HepG2 (cell line): ENCODE data around the gene EXTL1. TPM values are rescaled to one million over a fixed set of nuclear protein-coding genes. Genes with fewer than 3 reads are reported as not detected.

ENCODE experiments used
- GATAD2A ChIP-seq: IDR thresholded peaks from 2 replicates; pipeline ENCODE4 v1.6.1; 2016
- HNF4A ChIP-seq: sonication (generic); formaldehyde crosslinking; IDR thresholded peaks from 2 replicates; pipeline ENCODE4 v1.4.0; 2020; ENCODE audit warnings: missing genetic modification reagents
- POLR2G ChIP-seq: fragments of 200-400 bp; formaldehyde crosslinking; IDR thresholded peaks from 2 replicates; pipeline ENCODE4 v1.6.1; 2018; ENCODE audit warnings: mild to moderate bottlenecking, low read depth, low read length, moderate library complexity
- REPIN1 ChIP-seq: sonication (generic); formaldehyde crosslinking; IDR thresholded peaks from 2 replicates; pipeline ENCODE4 v1.8.0; 2022; ENCODE audit warnings: missing genetic modification reagents, low read depth, mild to moderate bottlenecking, borderline replicate concordance
- SAFB2 ChIP-seq: sonication (generic); formaldehyde crosslinking; IDR thresholded peaks from 2 replicates; pipeline ENCODE4 v1.5.1; 2020; ENCODE audit warnings: missing genetic modification reagents, low read depth, mild to moderate bottlenecking, borderline replicate concordance
- TAF15 ChIP-seq: fragments of 200-400 bp; formaldehyde crosslinking; IDR thresholded peaks from one replicate; pipeline ENCODE4 v1.6.1; 2018; ENCODE audit warnings: mild to moderate bottlenecking, low read depth, low read length; ENCODE audit not compliant: poor library complexity, severe bottlenecking
- TARDBP ChIP-seq: sonication (generic); formaldehyde crosslinking; IDR thresholded peaks from 2 replicates; pipeline ENCODE4 v1.8.0; 2022; ENCODE audit warnings: mild to moderate bottlenecking, missing genetic modification reagents
- ZNF30 ChIP-seq: sonication (generic); formaldehyde crosslinking; IDR thresholded peaks from 2 replicates; pipeline ENCODE4 v1.5.0; 2020; ENCODE audit warnings: mild to moderate bottlenecking, missing genetic modification reagents
- ZZZ3 ChIP-seq: sonication (generic); formaldehyde crosslinking; IDR thresholded peaks from 2 replicates; pipeline ENCODE4 v1.4.0; 2020; ENCODE audit warnings: missing genetic modification reagents, mild to moderate bottlenecking, borderline replicate concordance
- polyA plus RNA-seq, 8 experiments: library from polyadenylated mRNA; depleted of rRNA in 3 of 8; stranded (reverse) in 7 of 8; unstranded in 1 of 8; fragments of >200 nt; fragmentation: Illumina TruSeq in 4 of 8; extraction: Trizol in 4 of 8; gene quantifications; 2 replicates each; pipeline versions ENCODE4 v1.2.1 to v1.2.3, GENCODE V29; 2011 to 2016; ENCODE audit warnings: low read depth in 4 of 8, missing spikeins in 1 of 8, mixed read lengths in 1 of 8; ENCODE audit not compliant: insufficient read depth in 1 of 8
- total RNA-seq, 5 experiments: library from RNA; depleted of rRNA; stranded (reverse); fragments of >200 nt; fragmentation: Illumina TruSeq; extraction: Trizol; gene quantifications; 2 replicates each; pipeline ENCODE4 v1.2.3, GENCODE V29; 2016; ENCODE audit warnings: low read depth in 1 of 5
- TF ChIP-seq, protein P1 (sequence below): sonication (generic); formaldehyde crosslinking; IDR thresholded peaks from 2 replicates; pipeline ENCODE4 v1.9.0; 2022; ENCODE audit warnings: low read depth, missing genetic modification reagents
- TF ChIP-seq, protein P2 (sequence below): sonication (generic); formaldehyde crosslinking; IDR thresholded peaks from 2 replicates; pipeline ENCODE4 v1.4.0; 2020; ENCODE audit warnings: mild to moderate bottlenecking, low read depth, missing genetic modification reagents
- TF ChIP-seq, protein P3 (sequence below): sonication (generic); formaldehyde crosslinking; IDR thresholded peaks from 2 replicates; pipeline ENCODE4 v1.4.0; 2020; ENCODE audit warnings: mild to moderate bottlenecking, missing genetic modification reagents
- TF ChIP-seq, protein P4 (sequence below): sonication (generic); formaldehyde crosslinking; IDR thresholded peaks from 2 replicates; pipeline ENCODE4 v1.4.0; 2020; ENCODE audit warnings: missing genetic modification reagents
- TF ChIP-seq, protein P5 (sequence below): sonication (generic); formaldehyde crosslinking; IDR thresholded peaks from 2 replicates; pipeline ENCODE4 v1.5.0; 2020; ENCODE audit warnings: missing genetic modification reagents, mild to moderate bottlenecking, borderline replicate concordance
- TF ChIP-seq, protein P6 (sequence below): sonication (generic); formaldehyde crosslinking; IDR thresholded peaks from 2 replicates; pipeline ENCODE4 v1.4.0; 2020; ENCODE audit warnings: missing genetic modification reagents
- TF ChIP-seq, protein P7 (sequence below): IDR thresholded peaks from 2 replicates; pipeline ENCODE4 v1.6.1; 2016; ENCODE audit warnings: mild to moderate bottlenecking

EXTL1 gene
- total and polyA plus RNA-seq, 2 of the 13 experiments (the other 11 are each of a cell fraction or from before 2014, with no cell fraction given) = 0.35 to 1.0 TPM

DNA sequence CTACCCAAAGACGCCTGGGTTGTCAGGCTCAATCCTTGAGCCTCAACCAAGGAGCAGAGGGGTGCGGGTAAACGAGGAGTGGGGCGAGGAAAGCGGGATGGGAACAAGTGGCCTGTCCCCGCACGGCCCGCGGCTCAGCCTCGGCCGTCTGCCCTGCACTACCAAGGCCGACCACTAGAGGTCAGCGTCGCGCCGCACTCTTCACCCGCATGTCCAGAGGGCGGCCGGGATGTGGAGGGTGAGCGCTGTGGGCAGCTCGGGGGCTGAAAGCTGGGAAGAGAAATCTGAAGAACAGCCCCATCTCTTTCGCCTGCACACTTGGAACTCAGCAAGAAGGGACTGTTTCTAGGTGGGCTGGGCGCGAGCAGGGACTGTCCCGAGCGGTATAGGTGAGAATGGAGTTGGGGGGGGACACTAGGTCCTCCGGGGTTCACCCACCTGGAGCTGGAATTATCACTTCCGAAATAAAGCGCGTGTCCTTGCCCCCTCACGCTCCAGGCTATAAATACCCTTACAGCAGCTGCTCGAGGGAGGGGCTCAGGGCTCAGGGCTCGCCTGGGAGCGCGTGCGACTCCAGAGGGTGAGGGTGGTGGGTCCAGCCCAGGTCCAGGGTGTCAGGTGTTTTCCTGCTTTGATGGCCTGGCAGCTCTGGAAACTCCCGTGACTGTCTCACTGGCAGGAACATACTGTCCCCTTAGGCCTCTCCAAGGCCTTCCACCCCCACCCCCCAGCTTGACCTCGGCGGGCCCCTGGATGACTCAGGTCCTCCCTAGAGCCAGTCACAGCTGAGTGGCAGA, 14.6 kb downstream of the EXTL1 start (continued):
- TF ChIP-seq, protein P1, sequence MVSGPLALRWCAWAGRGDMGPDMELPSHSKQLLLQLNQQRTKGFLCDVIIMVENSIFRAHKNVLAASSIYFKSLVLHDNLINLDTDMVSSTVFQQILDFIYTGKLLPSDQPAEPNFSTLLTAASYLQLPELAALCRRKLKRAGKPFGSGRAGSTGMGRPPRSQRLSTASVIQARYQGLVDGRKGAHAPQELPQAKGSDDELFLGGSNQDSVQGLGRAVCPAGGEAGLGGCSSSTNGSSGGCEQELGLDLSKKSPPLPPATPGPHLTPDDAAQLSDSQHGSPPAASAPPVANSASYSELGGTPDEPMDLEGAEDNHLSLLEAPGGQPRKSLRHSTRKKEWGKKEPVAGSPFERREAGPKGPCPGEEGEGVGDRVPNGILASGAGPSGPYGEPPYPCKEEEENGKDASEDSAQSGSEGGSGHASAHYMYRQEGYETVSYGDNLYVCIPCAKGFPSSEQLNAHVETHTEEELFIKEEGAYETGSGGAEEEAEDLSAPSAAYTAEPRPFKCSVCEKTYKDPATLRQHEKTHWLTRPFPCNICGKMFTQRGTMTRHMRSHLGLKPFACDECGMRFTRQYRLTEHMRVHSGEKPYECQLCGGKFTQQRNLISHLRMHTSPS = peak; percentile 54; the same call in 1 of the 2 replicates
- TF ChIP-seq ZNF30 (CRISPR knock-in tag) (0 out of 2 replicates have a peak, but pooled peaks have one; percentile 77), ZZZ3 (no peak), TAF15 (peak; percentile 55), TARDBP (CRISPR knock-in tag) (no peak), GATAD2A (0 out of 2 replicates have a peak, but pooled peaks have one; percentile 19), SAFB2 (CRISPR knock-in tag) (no peak), POLR2G (0 out of 2 replicates have a peak, but pooled peaks have one; percentile 8), REPIN1 (0 out of 2 replicates have a peak, but pooled peaks have one; percentile 31), HNF4A (CRISPR knock-in tag) (0 out of 2 replicates have a peak, but pooled peaks have one; percentile 4)
- TF ChIP-seq, protein P2, sequence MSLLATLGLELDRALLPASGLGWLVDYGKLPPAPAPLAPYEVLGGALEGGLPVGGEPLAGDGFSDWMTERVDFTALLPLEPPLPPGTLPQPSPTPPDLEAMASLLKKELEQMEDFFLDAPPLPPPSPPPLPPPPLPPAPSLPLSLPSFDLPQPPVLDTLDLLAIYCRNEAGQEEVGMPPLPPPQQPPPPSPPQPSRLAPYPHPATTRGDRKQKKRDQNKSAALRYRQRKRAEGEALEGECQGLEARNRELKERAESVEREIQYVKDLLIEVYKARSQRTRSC (CRISPR knock-in tag) = no peak
- TF ChIP-seq, protein P3, sequence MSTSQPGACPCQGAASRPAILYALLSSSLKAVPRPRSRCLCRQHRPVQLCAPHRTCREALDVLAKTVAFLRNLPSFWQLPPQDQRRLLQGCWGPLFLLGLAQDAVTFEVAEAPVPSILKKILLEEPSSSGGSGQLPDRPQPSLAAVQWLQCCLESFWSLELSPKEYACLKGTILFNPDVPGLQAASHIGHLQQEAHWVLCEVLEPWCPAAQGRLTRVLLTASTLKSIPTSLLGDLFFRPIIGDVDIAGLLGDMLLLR (CRISPR knock-in tag) = peak; percentile 32; the same call in 1 of the 2 replicates
- TF ChIP-seq, protein P4, sequence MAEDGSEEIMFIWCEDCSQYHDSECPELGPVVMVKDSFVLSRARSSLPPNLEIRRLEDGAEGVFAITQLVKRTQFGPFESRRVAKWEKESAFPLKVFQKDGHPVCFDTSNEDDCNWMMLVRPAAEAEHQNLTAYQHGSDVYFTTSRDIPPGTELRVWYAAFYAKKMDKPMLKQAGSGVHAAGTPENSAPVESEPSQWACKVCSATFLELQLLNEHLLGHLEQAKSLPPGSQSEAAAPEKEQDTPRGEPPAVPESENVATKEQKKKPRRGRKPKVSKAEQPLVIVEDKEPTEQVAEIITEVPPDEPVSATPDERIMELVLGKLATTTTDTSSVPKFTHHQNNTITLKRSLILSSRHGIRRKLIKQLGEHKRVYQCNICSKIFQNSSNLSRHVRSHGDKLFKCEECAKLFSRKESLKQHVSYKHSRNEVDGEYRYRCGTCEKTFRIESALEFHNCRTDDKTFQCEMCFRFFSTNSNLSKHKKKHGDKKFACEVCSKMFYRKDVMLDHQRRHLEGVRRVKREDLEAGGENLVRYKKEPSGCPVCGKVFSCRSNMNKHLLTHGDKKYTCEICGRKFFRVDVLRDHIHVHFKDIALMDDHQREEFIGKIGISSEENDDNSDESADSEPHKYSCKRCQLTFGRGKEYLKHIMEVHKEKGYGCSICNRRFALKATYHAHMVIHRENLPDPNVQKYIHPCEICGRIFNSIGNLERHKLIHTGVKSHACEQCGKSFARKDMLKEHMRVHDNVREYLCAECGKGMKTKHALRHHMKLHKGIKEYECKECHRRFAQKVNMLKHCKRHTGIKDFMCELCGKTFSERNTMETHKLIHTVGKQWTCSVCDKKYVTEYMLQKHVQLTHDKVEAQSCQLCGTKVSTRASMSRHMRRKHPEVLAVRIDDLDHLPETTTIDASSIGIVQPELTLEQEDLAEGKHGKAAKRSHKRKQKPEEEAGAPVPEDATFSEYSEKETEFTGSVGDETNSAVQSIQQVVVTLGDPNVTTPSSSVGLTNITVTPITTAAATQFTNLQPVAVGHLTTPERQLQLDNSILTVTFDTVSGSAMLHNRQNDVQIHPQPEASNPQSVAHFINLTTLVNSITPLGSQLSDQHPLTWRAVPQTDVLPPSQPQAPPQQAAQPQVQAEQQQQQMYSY (CRISPR knock-in tag) = no peak
- TF ChIP-seq, protein P5, sequence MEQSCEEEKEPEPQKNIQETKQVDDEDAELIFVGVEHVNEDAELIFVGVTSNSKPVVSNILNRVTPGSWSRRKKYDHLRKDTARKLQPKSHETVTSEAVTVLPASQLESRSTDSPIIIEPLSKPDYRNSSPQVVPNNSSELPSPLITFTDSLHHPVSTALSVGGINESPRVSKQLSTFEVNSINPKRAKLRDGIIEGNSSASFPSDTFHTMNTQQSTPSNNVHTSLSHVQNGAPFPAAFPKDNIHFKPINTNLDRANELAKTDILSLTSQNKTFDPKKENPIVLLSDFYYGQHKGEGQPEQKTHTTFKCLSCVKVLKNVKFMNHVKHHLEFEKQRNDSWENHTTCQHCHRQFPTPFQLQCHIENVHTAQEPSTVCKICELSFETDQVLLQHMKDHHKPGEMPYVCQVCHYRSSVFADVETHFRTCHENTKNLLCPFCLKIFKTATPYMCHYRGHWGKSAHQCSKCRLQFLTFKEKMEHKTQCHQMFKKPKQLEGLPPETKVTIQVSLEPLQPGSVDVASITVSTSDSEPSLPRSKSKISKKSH (CRISPR knock-in tag) = no peak; the same call in 1 of the 2 replicates
- TF ChIP-seq, protein P6, sequence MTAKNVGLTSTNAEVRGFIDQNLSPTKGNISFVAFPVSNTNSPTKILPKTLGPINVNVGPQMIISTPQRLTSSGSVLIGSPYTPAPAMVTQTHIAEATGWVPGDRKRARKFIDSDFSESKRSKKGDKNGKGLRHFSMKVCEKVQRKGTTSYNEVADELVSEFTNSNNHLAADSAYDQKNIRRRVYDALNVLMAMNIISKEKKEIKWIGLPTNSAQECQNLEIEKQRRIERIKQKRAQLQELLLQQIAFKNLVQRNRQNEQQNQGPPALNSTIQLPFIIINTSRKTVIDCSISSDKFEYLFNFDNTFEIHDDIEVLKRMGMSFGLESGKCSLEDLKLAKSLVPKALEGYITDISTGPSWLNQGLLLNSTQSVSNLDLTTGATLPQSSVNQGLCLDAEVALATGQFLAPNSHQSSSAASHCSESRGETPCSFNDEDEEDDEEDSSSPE (CRISPR knock-in tag) = no peak
- TF ChIP-seq, protein P7, sequence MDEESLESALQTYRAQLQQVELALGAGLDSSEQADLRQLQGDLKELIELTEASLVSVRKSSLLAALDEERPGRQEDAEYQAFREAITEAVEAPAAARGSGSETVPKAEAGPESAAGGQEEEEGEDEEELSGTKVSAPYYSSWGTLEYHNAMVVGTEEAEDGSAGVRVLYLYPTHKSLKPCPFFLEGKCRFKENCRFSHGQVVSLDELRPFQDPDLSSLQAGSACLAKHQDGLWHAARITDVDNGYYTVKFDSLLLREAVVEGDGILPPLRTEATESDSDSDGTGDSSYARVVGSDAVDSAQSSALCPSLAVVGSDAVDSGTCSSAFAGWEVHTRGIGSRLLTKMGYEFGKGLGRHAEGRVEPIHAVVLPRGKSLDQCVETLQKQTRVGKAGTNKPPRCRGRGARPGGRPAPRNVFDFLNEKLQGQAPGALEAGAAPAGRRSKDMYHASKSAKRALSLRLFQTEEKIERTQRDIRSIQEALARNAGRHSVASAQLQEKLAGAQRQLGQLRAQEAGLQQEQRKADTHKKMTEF = peak; percentile 29
